WTC11 (cell line): ENCODE measurements around the gene ZNRF3. TPM values are rescaled to one million over a fixed set of nuclear protein-coding genes. Genes with fewer than 3 reads are reported as not detected.
A peak's percentile ranks its signal among the peaks of the same experiment; 100 is the strongest.

Source experiments
- ATAC-seq: fragments of 200-7000 bp; cut with Tn5 transposase; 2 replicates; pipeline ENCODE4 v1.10.0; 2021; ENCODE audit warnings: mild to moderate bottlenecking, moderate library complexity
- CTCF ChIA-PET: fragments of 300-600 bp; sonication (Branson Sonifier 250); formaldehyde crosslinking; loops from one replicate; lab custom pipeline; 2021; ENCODE audit warnings: antibody characterized with exemption; lab: Charles Lee
- POLR2A ChIA-PET: fragments of 350-600 bp; sonication (Branson Sonifier 250); formaldehyde crosslinking; loops from one replicate; lab custom pipeline; 2021; ENCODE audit warnings: antibody characterized with exemption; lab: Charles Lee
- DNase-seq: peaks from one replicate; pipeline ENCODE4 v3.0.0; 2021; ENCODE audit warnings: low spot score
- H3K27ac Mint-ChIP-seq: 2 replicates; pipeline ENCODE4 v1.8.0; 2021; ENCODE audit warnings: mixed read lengths
- H3K27me3 Mint-ChIP-seq: 2 replicates; pipeline ENCODE4 v1.8.0; 2021; ENCODE audit warnings: low read depth, mild to moderate bottlenecking, moderate library complexity, mixed read lengths
- H3K36me3 Mint-ChIP-seq: 2 replicates; pipeline ENCODE4 v1.8.0; 2021; ENCODE audit warnings: mixed read lengths
- H3K4me1 Mint-ChIP-seq: 2 replicates; pipeline ENCODE4 v1.8.0; 2022; ENCODE audit warnings: mixed read lengths
- H3K4me3 Mint-ChIP-seq: 2 replicates; pipeline ENCODE4 v1.8.0; 2021; ENCODE audit warnings: mild to moderate bottlenecking, moderate library complexity, mixed read lengths
- H3K9me3 Mint-ChIP-seq: 2 replicates; pipeline ENCODE4 v1.8.0; 2021; ENCODE audit warnings: mixed read lengths
- FOXK1 ChIP-seq: sonication (generic); formaldehyde crosslinking; IDR thresholded peaks from 2 replicates; pipeline ENCODE4 v1.8.0; 2022; ENCODE audit warnings: mild to moderate bottlenecking, moderate library complexity, missing genetic modification reagents
- GABPB1 ChIP-seq: sonication (generic); formaldehyde crosslinking; IDR thresholded peaks from 2 replicates; pipeline ENCODE4 v1.8.1; 2023; ENCODE audit warnings: mild to moderate bottlenecking, missing genetic modification reagents
- GRHL2 ChIP-seq: fragments of 250-450 bp; sonication (Bioruptor Pico); IDR thresholded peaks from 2 replicates; pipeline ENCODE4 v1.8.0; 2022; ENCODE audit warnings: mild to moderate bottlenecking, moderate library complexity; ENCODE audit not compliant: insufficient replicate concordance, severe bottlenecking
- HMGA2 ChIP-seq: fragments of 250-450 bp; sonication (Bioruptor Pico); IDR thresholded peaks from 2 replicates; pipeline ENCODE4 v1.4.0; 2021; ENCODE audit warnings: mild to moderate bottlenecking, moderate library complexity
- MYBL2 ChIP-seq: sonication (generic); formaldehyde crosslinking; IDR thresholded peaks from 2 replicates; pipeline ENCODE4 v1.8.1; 2023; ENCODE audit warnings: mild to moderate bottlenecking, moderate library complexity, missing genetic modification reagents
- NFYB ChIP-seq: sonication (generic); formaldehyde crosslinking; conservative IDR thresholded peaks from 2 replicates; pipeline ENCODE4 v1.8.0; 2022; ENCODE audit warnings: low read depth, missing genetic modification reagents
- RORB ChIP-seq: fragments of 250-450 bp; sonication (Bioruptor Pico); IDR thresholded peaks from 2 replicates; pipeline ENCODE4 v1.9.0; 2021; ENCODE audit warnings: mild to moderate bottlenecking
- TEAD1 ChIP-seq: sonication (generic); formaldehyde crosslinking; IDR thresholded peaks from 2 replicates; pipeline ENCODE4 v1.8.0; 2022; ENCODE audit warnings: mild to moderate bottlenecking, missing genetic modification reagents
- TEAD4 ChIP-seq: sonication (generic); formaldehyde crosslinking; IDR thresholded peaks from 2 replicates; pipeline ENCODE4 v1.8.0; 2022; ENCODE audit warnings: mild to moderate bottlenecking, missing genetic modification reagents
- ZNF317 ChIP-seq: sonication (generic); formaldehyde crosslinking; IDR thresholded peaks from 2 replicates; pipeline ENCODE4 v1.8.1; 2023; ENCODE audit warnings: low read depth, mild to moderate bottlenecking, moderate library complexity, missing genetic modification reagents, borderline replicate concordance
- ZNF396 ChIP-seq: fragments of 250-450 bp; sonication (Bioruptor Pico); IDR thresholded peaks from 2 replicates; pipeline ENCODE4 v1.8.0; 2021; ENCODE audit warnings: mild to moderate bottlenecking, moderate library complexity, borderline replicate concordance
- total RNA-seq: library from RNA; stranded (reverse); gene quantifications from 3 replicates; pipeline ENCODE4 v1.2.3, GENCODE V29; 2021
- TF ChIP-seq, protein P1 (sequence below): sonication (generic); formaldehyde crosslinking; IDR thresholded peaks from 2 replicates; pipeline ENCODE4 v1.8.1; 2022; ENCODE audit warnings: low read depth, missing genetic modification reagents, borderline replicate concordance
- TF ChIP-seq, protein P2 (sequence below): sonication (generic); formaldehyde crosslinking; IDR thresholded peaks from 2 replicates; pipeline ENCODE4 v1.8.1; 2022; ENCODE audit warnings: low read depth, mild to moderate bottlenecking, moderate library complexity, missing genetic modification reagents, borderline replicate concordance
- TF ChIP-seq, protein P3 (sequence below): sonication (generic); formaldehyde crosslinking; IDR thresholded peaks from 2 replicates; pipeline ENCODE4 v1.8.1; 2023; ENCODE audit warnings: mild to moderate bottlenecking, missing genetic modification reagents, moderate library complexity
- TF ChIP-seq, protein P4 (sequence below): sonication (generic); formaldehyde crosslinking; IDR thresholded peaks from 2 replicates; pipeline ENCODE4 v1.8.1; 2023; ENCODE audit warnings: mild to moderate bottlenecking, missing genetic modification reagents, moderate library complexity
- TF ChIP-seq, protein P5 (sequence below): fragments of 250-450 bp; sonication (Bioruptor Pico); IDR thresholded peaks from 2 replicates; pipeline ENCODE4 v2.1.2; 2022; ENCODE audit warnings: mild to moderate bottlenecking, moderate library complexity
- TF ChIP-seq, protein P6 (sequence below): sonication (generic); formaldehyde crosslinking; IDR thresholded peaks from 2 replicates; pipeline ENCODE4 v1.8.1; 2022; ENCODE audit warnings: mild to moderate bottlenecking, missing genetic modification reagents, moderate library complexity, borderline replicate concordance
- TF ChIP-seq, protein P7 (sequence below): sonication (generic); formaldehyde crosslinking; IDR thresholded peaks from 2 replicates; pipeline ENCODE4 v1.8.0; 2022; ENCODE audit warnings: missing genetic modification reagents
- TF ChIP-seq, protein P8 (sequence below): sonication (generic); formaldehyde crosslinking; IDR thresholded peaks from 2 replicates; pipeline ENCODE4 v1.8.1; 2023; ENCODE audit warnings: mild to moderate bottlenecking, missing genetic modification reagents

The ZNRF3 gene
- total RNA-seq, 1 experiment from 2014 or later: 25.4 TPM

DNA sequence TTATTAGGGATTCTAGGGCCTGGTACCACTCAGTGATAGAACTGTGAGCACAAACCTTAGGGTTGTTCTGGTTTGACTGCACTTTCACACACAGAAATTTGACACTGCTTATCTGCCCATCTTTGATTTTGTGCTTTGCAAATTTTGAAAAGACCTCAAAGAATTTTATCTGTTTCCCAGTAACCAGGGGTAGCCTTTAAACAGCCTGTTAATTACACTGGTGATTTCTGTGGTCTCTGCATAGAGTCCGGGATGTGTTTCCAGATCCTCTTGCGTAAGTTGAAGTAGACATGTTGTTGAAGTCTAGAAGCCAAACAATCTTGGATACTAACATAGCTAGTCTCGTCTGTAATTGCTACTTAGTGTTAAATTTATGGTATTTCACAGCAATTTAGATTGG lies 103.0 kb downstream of the ZNRF3 start (continued):
- TF ChIP-seq, protein P1, sequence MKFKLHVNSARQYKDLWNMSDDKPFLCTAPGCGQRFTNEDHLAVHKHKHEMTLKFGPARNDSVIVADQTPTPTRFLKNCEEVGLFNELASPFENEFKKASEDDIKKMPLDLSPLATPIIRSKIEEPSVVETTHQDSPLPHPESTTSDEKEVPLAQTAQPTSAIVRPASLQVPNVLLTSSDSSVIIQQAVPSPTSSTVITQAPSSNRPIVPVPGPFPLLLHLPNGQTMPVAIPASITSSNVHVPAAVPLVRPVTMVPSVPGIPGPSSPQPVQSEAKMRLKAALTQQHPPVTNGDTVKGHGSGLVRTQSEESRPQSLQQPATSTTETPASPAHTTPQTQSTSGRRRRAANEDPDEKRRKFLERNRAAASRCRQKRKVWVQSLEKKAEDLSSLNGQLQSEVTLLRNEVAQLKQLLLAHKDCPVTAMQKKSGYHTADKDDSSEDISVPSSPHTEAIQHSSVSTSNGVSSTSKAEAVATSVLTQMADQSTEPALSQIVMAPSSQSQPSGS (CRISPR knock-in tag): no peak
- TF ChIP-seq GABPB1 (CRISPR knock-in tag) (no peak), RORB (CRISPR knock-in tag) (no peak), ZNF396 (no peak), TEAD4 (no peak)

DNA sequence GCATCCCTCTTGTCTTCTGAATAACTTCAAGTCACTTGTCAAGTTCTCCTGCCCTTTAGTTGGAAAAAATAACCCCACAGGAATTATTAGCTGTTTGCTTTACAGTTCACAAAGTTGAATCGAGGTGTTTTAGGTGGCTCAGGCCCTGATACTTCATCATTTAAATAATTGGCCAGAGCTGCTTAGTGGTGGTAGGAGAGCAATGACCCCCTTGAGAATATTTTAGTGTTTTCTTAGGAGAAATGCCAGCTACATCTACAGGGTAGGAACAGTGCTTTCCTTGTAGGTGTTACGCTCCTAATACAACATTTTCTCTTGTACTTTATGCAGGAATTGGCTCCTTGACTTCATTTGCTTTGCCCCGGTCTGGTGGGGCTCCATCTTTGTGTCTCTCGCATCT lies 105.1 kb downstream of the ZNRF3 start:
- peaks cover 51% of the 10 kb centered on the region for H3K36me3 Mint-ChIP-seq
- peak overlapping the region; percentile 26; the same call in 1 of the 2 replicates for H3K4me3 Mint-ChIP-seq
- ATAC-seq (no peak), DNase-seq (no peak)
- CTCF ChIA-PET: interaction anchor here (1.2 kb wide), 1 partner anchor 52 kb away, joined by 6 read pairs; no protein-coding TSS in a partner anchor
- no peaks in the 10 kb centered on the region for H3K27me3 Mint-ChIP-seq
- H3K4me1 Mint-ChIP-seq: peaks cover 80% of the 10 kb centered on the region
- peaks cover 13% of the 10 kb centered on the region for H3K9me3 Mint-ChIP-seq
- TF ChIP-seq TEAD1 (no peak), NFYB (no peak)
- TF ChIP-seq, protein P2, sequence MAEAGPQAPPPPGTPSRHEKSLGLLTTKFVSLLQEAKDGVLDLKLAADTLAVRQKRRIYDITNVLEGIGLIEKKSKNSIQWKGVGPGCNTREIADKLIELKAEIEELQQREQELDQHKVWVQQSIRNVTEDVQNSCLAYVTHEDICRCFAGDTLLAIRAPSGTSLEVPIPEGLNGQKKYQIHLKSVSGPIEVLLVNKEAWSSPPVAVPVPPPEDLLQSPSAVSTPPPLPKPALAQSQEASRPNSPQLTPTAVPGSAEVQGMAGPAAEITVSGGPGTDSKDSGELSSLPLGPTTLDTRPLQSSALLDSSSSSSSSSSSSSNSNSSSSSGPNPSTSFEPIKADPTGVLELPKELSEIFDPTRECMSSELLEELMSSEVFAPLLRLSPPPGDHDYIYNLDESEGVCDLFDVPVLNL: no peak
- TF ChIP-seq, protein P3, sequence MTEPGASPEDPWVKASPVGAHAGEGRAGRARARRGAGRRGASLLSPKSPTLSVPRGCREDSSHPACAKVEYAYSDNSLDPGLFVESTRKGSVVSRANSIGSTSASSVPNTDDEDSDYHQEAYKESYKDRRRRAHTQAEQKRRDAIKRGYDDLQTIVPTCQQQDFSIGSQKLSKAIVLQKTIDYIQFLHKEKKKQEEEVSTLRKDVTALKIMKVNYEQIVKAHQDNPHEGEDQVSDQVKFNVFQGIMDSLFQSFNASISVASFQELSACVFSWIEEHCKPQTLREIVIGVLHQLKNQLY (CRISPR knock-in tag): no peak
- H3K27ac Mint-ChIP-seq: peak overlapping the region; percentile 98
- POLR2A ChIA-PET: interaction anchor here (1.0 kb wide), 1 partner anchor 13 kb away, joined by 7 read pairs; no protein-coding TSS in a partner anchor

DNA sequence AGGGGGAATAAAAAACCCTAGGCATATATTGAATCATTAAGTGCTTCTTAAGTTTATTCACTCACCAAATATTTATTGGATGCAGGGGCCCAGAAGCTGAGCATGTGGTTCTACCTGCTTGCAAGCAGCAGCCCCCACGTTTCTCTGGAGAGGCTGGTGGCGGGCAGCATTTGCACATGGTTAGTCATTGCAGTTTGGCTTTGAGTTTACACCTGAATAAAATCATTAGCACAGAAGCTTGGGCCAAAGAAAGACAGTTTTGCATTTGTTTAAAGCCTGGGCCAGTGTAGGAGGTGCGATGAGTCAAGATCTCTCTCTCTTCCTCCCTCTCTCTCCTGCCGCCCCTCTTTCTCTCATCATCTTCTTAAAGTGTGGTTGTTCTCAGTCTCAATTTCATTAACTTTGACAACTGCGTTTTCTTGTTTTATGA lies 105.7 kb downstream of the ZNRF3 start:
- ATAC-seq (peak; percentile 91), DNase-seq (peak; percentile 41)
- ChIA-PET POLR2A (interaction anchor here (0.9 kb wide), 1 partner anchor 11 kb away, joined by 3 read pairs; no protein-coding TSS in a partner anchor), CTCF (interaction anchor here (0.6 to 1.2 kb wide), 3 partner anchors 10 to 52 kb away, joined by 3 to 6 read pairs (median 3); no protein-coding TSS in a partner anchor)
- H3K36me3 Mint-ChIP-seq: peaks cover 56% of the 10 kb centered on the region
- no peaks in the 10 kb centered on the region for H3K27me3 Mint-ChIP-seq
- H3K9me3 Mint-ChIP-seq: peaks cover 13% of the 10 kb centered on the region
- H3K4me3 Mint-ChIP-seq: peak overlapping the region; percentile 55
- peak overlapping the region; percentile 98 for H3K27ac Mint-ChIP-seq
- peaks cover 74% of the 10 kb centered on the region for H3K4me1 Mint-ChIP-seq
- TF ChIP-seq HMGA2 (no peak), GRHL2 (CRISPR knock-in tag) (no peak), FOXK1 (no peak), TEAD1 (no peak), MYBL2 (CRISPR knock-in tag) (no peak), ZNF317 (CRISPR knock-in tag) (no peak)
- TF ChIP-seq, protein P4, sequence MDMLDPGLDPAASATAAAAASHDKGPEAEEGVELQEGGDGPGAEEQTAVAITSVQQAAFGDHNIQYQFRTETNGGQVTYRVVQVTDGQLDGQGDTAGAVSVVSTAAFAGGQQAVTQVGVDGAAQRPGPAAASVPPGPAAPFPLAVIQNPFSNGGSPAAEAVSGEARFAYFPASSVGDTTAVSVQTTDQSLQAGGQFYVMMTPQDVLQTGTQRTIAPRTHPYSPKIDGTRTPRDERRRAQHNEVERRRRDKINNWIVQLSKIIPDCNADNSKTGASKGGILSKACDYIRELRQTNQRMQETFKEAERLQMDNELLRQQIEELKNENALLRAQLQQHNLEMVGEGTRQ (CRISPR knock-in tag): no peak
- TF ChIP-seq, protein P5, sequence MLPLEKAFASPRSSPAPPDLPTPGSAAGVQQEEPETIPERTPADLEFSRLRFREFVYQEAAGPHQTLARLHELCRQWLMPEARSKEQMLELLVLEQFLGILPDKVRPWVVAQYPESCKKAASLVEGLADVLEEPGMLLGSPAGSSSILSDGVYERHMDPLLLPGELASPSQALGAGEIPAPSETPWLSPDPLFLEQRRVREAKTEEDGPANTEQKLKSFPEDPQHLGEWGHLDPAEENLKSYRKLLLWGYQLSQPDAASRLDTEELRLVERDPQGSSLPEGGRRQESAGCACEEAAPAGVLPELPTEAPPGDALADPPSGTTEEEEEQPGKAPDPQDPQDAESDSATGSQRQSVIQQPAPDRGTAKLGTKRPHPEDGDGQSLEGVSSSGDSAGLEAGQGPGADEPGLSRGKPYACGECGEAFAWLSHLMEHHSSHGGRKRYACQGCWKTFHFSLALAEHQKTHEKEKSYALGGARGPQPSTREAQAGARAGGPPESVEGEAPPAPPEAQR (CRISPR knock-in tag): no peak
- TF ChIP-seq, protein P6, sequence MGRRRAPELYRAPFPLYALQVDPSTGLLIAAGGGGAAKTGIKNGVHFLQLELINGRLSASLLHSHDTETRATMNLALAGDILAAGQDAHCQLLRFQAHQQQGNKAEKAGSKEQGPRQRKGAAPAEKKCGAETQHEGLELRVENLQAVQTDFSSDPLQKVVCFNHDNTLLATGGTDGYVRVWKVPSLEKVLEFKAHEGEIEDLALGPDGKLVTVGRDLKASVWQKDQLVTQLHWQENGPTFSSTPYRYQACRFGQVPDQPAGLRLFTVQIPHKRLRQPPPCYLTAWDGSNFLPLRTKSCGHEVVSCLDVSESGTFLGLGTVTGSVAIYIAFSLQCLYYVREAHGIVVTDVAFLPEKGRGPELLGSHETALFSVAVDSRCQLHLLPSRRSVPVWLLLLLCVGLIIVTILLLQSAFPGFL (CRISPR knock-in tag): no peak
- TF ChIP-seq, protein P7, sequence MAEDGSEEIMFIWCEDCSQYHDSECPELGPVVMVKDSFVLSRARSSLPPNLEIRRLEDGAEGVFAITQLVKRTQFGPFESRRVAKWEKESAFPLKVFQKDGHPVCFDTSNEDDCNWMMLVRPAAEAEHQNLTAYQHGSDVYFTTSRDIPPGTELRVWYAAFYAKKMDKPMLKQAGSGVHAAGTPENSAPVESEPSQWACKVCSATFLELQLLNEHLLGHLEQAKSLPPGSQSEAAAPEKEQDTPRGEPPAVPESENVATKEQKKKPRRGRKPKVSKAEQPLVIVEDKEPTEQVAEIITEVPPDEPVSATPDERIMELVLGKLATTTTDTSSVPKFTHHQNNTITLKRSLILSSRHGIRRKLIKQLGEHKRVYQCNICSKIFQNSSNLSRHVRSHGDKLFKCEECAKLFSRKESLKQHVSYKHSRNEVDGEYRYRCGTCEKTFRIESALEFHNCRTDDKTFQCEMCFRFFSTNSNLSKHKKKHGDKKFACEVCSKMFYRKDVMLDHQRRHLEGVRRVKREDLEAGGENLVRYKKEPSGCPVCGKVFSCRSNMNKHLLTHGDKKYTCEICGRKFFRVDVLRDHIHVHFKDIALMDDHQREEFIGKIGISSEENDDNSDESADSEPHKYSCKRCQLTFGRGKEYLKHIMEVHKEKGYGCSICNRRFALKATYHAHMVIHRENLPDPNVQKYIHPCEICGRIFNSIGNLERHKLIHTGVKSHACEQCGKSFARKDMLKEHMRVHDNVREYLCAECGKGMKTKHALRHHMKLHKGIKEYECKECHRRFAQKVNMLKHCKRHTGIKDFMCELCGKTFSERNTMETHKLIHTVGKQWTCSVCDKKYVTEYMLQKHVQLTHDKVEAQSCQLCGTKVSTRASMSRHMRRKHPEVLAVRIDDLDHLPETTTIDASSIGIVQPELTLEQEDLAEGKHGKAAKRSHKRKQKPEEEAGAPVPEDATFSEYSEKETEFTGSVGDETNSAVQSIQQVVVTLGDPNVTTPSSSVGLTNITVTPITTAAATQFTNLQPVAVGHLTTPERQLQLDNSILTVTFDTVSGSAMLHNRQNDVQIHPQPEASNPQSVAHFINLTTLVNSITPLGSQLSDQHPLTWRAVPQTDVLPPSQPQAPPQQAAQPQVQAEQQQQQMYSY: no peak
- TF ChIP-seq, protein P8, sequence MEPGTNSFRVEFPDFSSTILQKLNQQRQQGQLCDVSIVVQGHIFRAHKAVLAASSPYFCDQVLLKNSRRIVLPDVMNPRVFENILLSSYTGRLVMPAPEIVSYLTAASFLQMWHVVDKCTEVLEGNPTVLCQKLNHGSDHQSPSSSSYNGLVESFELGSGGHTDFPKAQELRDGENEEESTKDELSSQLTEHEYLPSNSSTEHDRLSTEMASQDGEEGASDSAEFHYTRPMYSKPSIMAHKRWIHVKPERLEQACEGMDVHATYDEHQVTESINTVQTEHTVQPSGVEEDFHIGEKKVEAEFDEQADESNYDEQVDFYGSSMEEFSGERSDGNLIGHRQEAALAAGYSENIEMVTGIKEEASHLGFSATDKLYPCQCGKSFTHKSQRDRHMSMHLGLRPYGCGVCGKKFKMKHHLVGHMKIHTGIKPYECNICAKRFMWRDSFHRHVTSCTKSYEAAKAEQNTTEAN (CRISPR knock-in tag): no peak
- TF ChIP-seq, protein P2: no peak
